Raji (cell line): ENCODE measurements around the gene SUGCT.

Source experiments
- POLR2A ChIP-seq: IDR thresholded peaks from 2 replicates; pipeline ENCODE4 v1.6.1; 2011; ENCODE audit warnings: low read depth, low read length, control low read depth; ENCODE audit not compliant: insufficient read depth

SUGCT gene

DNA sequence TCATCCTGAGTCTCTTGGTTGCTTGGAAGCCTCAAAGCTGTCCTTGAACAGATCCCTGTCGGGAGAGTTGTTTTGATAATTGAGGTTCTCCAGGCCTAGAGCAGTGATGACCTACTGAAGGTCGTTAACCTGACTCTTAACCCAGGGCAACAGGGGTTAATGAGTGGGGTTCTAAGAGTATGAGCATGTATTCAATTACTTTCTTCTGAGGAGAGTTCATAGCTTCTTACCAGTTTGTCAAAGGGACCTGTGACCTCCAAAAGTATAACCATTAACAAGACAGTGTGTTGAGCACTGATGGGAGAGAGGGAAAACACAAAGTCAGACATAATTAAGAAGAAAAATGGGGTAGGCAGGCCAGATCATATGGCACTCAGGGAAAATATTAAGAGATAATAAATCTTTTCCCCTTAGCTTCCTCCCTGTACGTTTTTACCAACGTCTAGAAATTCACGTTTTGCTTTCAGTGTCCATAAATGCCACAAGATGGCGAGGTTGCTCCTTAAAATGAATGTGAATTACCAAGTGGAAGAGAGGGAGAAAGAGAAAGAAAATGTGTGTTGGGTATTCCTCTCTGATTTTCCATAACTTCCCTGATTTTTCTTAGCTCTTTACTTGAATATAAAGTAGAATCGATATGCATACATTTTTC, 97.6 kb downstream of the SUGCT start:
- TF ChIP-seq POLR2A, result no peak

DNA sequence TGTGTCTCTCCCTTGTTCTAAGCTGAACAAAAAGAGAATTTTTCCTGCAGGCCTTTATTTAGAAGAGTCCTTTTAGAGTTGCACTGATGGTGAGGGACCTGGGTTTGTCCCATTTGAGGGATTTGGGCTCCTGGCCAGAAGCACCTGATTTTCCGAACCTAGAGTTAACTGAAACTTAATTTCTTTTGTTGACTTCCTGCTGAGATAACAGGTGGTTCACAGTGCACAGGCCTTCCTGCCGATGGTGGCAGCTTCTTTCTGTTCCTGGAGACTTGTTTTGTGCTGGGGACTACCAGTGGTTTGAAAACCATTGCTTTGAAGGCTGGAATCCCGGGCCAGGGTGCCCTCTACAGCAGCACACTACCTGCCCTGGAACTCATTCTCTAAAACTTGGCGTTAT, 99.2 kb downstream of the SUGCT start:
- TF ChIP-seq POLR2A, result no peak

DNA sequence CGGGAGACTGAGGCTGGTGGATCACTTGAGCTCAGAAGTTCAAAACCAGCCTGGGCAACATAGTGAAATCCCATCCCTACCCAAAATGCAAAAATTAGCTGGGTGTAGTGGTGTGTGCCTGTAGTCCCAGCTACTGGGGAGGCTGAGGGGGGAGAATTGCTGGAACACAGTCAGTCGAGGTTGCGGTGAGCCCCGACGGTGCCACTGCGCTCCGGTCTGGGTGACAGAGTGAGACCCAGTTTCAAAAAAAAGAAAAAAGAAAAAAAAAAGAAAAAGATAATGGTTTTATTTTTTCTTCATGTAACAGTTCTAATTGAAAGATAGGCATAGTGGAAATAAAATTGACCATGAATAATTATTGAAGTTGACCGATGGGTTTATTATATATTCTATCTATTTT, 99.9 kb downstream of the SUGCT start:
- TF ChIP-seq POLR2A, result no peak

DNA sequence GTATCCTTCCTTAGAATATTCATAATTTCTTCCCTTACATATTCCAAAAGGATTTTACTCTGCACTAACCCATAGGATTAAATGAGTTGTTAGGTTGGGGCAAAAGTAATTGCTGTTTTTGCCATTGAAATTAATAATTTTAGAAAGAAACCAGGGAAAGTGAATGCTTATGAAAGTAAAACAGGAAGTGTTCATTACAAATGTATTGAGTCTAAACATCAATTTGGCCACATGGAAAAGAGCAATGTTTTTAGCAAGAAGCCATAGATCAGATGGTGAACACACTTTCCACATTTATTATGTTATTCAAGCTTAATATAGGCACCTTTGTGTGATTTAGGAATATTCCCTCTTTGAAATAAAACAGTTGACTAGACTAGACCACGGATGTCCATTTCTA, 102.9 kb downstream of the SUGCT start:
- TF ChIP-seq POLR2A, result no peak

DNA sequence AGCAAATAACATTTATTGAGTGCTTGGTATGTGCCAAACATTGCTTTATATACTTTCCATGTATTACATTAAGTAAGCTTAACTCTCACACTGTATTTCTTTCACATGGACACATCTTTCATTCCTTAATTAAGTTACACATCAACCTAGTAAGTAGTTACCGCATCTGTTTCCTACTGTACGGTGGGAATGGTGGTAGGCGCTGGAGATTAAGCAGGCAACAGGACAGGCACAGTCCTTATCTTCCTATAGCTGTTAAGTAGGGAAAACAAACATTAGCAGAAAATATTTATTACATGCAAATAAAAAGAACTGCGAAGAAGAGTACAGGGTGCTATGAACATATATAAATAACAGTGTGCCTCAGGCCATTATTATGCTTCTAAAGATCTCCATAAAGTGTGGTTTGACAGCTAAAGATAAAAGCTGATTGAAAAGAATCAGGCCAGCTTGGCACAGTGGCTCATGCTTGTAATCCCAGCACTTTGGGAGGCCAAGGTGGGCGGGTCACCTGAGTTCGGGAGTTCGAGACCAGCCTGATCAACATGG, 105.0 kb downstream of the SUGCT start:
- no peak for TF ChIP-seq POLR2A

DNA sequence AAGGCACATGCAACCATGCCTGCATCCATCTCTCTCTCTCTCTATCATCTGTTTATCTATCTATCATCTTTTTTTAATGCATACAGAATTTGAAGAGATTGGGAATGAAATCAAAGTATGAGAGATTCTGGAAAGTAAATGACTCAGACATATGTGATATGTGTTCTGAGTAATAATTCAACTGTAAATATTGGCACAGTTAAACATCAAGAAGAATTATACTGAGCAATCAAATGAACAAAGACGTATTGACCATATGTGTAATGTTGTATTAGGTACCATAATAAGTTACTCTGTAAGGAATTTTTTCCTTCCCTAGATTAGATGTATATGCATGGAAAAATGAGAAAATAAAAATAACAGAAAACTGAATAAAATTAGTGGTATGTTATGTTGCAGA, 108.3 kb downstream of the SUGCT start:
- TF ChIP-seq POLR2A, result no peak

DNA sequence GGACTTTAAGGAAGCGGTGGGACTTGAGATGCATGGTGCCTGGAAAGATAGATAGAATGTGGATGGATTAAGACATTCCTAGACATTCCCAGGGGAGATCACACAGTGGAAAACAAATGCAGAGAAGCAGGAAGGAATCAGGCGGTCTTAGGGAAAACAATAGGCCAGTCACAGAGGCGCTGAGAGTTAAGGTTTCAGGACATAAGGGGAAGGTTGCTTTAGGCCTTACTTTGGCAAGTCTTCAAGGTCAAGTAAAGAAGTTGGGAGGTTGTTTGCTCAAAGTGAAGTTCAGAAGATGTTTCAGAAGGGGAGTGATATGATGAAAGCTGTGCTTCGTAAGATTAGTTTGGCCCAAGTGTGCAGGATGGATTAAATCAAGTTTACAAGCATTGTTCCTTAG, 109.4 kb downstream of the SUGCT start:
- TF ChIP-seq POLR2A, result no peak

DNA sequence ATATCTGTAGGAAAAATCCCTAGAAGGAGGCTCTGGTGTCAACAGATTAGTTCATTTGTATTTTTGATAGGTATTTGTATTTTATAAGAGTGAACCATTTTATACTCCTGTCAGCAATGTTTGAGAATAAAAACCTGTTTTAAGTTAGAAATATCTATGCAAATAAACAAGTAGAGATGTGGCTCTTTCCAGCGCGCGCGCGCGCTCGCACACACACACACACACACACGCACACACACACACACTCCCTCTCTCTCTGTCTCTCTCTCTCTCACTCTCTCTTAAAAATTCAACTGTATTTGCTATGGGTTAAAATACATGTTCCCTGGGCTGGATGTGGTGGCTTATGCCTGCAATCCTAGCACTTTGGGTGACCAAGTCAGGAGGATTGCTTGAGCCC, 113.9 kb downstream of the SUGCT start:
- no peak for TF ChIP-seq POLR2A

DNA sequence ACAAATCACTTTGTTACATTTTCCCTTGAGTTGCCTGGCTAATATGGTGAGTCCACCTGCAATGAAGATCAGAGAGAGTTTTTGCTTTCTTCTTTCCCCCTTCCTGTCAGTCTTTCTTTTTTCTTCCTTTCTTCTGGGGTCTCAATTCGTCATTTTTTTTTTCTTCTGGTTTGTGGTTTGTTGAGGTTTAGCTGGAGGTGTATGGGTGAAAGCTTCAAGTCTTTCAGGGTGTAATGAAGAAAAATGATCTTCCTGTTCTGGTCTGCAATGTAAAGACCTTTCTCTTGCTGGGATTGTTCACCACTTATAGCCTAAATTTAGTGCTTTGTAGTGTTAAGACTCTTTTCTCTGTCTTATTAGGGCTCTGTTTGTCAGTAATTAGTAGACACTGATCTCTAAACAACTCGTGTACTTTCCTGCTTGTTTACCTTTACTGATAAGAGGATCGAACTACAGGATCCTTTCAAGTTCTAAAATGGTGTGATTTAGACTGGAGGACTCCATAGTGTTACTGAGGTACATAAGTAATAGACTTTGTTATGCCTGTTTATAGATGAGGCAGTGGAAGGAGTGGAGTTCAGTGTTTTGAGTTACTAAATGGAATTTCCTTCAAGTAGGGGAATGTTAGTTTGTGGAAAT, 129.1 kb downstream of the SUGCT start:
- no peak for TF ChIP-seq POLR2A

DNA sequence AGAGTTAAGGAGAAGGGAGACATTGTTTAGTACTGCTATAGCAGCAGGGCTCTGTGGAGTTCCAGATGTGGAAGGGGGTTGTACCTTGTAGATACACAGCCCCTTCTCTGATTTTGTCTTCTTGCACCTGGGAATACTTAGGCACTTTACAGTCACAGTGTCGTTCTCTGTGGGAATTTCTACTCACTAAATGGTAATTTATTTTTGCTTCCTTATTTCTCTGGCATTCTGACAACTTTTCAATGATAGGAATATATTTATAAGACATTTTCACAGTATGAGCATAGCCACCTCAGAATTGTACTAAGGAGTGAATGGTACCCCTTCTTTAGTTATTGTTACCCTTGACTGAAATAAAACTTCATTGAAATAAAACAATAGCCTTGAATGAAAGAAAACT, 132.8 kb downstream of the SUGCT start:
- no peak for TF ChIP-seq POLR2A

DNA sequence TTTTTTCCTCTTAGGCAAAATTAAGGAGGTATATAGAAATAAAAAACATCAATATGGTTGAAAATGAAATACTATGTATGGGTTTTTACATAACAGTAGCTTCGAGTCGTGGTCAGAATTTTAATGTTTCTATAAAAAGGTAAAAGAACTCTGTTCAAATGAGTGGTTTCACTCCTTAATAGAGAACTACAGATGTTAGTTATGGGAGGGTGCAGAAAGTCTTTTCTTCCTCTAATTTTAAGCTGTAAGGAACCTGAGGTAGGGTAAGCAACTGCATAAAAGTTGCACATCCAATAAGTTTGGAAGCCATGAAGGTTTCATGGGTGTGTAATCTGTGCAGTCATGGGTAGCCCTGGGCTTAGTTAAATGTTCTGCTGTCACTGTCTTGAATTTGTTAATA, 141.3 kb downstream of the SUGCT start:
- no peak for TF ChIP-seq POLR2A

DNA sequence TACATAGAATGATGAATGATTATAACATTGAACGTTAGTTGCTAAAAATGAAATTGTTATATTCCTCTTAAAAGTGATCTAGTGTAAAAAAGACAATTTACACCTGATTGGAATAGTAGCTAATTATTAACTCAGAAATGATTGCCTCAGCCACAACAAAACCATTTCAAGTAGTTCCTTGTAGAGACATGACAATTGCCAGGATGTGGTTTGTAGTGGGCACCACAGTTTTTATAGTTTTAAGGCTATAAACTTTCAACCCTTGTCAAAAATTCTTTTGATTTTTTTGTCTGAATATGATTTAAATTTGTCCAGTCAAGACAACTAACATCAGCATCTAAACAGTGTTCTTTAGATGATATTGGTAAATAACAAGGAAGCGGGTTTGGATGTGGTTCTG, 145.2 kb downstream of the SUGCT start:
- TF ChIP-seq POLR2A, result no peak

DNA sequence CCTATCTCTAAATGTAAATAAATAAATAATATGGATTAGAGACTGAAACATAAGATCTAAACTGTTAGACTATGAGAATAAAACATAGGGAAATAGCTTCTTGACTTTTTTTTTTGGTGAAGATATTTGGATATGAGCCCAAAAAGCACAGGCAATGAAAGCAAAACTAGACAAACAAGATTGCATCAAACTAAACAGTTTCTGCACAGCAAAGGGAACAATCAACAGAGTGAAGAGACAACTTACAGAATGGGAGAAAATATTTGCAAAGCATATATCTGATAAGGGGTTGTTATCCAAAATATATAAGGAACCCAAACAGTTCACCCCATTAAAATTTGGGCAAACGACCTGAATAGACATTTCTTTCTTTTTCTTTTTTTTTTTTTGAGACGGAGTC, 148.1 kb downstream of the SUGCT start:
- no peak for TF ChIP-seq POLR2A

DNA sequence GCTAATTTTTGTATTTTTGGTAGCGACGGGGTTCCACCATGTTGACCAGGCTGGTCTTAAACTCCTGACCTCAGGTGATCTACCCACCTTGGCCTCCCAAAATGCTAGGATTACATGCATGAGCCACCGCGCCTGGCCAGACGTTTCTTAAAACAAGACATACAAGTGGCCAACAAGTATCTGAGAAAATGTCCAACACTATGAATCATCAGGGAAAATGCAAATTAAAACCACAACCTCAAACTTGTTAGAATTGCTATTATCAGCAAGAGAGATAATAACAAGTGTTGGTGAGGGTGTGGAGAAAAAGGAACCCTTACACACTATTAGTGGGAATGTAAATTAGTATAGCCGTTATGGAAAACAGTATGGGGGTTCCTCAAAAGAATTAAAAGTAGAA, 148.6 kb downstream of the SUGCT start:
- TF ChIP-seq POLR2A, result no peak

DNA sequence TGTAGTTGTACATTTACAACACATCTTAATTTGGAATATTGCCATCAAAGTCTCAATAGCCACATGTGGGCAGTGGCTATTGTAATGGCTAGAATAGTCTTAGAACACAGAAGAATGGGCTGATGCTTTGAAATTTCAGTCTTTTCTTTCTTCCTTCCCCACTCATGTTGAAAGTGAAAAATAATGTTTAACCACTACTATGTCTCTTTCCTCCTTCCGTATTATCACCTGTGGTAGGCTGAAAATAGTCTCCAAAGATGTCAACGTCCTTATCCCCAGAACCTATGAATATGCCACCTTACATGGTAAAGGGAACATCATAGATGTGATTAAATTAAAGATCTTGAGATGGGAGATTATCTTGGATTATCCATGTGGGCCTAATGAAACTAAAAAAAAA, 154.0 kb downstream of the SUGCT start:
- TF ChIP-seq POLR2A, result no peak

DNA sequence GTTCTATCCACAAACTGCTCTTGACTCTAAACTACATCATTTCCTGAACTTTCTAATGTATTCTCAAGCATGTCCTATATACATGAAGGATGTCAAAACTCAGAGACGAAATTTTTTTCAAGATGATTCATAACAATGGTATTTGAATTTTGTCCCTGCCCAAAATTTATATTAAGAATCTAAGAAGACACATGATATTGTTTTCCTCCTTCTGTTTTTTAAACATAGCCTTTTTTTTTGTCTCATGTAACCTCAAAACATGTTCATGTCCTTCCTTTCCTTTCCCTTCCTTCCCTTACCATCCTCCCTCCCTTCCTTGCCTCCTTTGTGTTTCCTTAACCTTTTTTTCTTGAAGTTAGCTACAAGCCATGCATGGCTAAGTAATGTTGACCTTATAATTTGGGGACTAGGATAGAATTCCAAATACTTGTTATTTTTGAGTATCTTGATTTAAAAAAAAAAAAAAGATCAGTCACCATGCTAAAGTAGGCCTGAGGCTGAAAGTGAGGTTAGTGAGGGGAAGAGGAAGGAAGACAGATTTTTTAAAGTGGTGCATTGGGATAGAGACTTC, 163.0 kb downstream of the SUGCT start:
- TF ChIP-seq POLR2A, result no peak

DNA sequence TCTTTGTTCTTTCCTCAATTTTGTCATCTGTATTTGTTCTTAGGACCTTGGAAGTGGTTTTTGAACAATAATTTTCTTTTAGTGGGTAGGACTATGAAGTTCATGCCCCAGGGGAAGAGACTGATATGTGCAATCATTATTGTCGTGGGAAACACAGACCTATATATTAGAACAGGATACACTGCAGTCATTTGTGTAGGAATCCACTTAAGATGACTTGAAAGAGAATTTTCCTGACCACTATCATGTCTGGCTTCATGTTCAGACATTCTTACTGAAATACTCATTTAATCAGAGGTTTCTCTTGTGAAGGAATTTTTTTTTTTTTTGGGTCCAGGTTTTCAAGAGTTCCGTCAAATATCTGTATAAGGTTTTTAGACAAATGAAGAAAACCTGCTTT, 163.6 kb downstream of the SUGCT start:
- no peak for TF ChIP-seq POLR2A

DNA sequence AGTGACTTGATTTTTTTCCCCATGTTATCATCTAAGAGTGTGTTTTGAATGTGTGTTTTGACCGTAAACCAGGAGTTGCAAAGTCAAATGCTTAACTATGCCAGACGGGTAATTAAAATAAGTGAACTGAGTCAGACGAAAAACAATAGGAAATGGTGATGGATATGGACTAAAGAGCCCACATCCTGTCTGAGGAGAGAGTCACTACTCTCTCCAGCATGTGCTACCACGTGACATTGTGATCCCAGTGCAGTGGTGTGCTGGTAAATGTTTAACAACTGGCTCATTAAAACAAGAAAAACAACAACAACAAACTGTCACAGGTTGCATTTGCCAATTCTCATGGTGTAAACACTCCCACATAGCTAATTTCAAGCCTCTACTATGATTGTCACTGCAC, 164.3 kb downstream of the SUGCT start:
- no peak for TF ChIP-seq POLR2A
